Left colon (tissue), 2 donors: ENCODE data around the gene TGFBR1. TPM values are rescaled to one million over a fixed set of nuclear protein-coding genes. Genes with fewer than 3 reads are reported as not detected.
"Not testable (repeated sequence)": the region's sequence is repeated elsewhere in the genome, so short reads cannot be mapped to it uniquely, and the experiment has no call there.

Experiments
- ATAC-seq: fragments of 200-7000 bp; cut with Tn5 transposase; one replicate; pipeline ENCODE4 v1.9.1; 2020; ENCODE audit warnings: mild to moderate bottlenecking, moderate library complexity
- DNase-seq, 2 donors: peaks; one replicate each; pipeline ENCODE4 v3.0.0-alpha.2; 2020
- intact Hi-C, 2 donors: fragments of 100-400 bp; cut with DNase I in 1 of 2; cut with micrococcal nuclease in 1 of 2; formaldehyde crosslinking; loops; one replicate each; pipeline versions ENCODE4 v1.11.2 to v1.14.0; 2022; cut with DNase I, micrococcal nuclease
- total RNA-seq, 2 donors: library from RNA; stranded (reverse); fragmentation: NEBNext Ultra II Directional; extraction: Animal tissue kit (Norgen Biotek cat#: 25700); gene quantifications; one replicate each; pipeline ENCODE4 v1.2.1, GENCODE V29; 2021
- donor health status: DM: no; HTN: no; CAD: no.
- donor health status: DM: yes; HTN: yes; CAD: no.

Gene TGFBR1
- total RNA-seq, 2 donors from 2014 or later = 25.3 to 36.9 TPM

GRCh38 chr9:99192786-99193465 lies 88.0 kb downstream of the TGFBR1 start:
- no peak for DNase-seq
- ATAC-seq = no peak
- intact Hi-C loops = no loop called here

GRCh38 chr9:99193466-99193821 lies 88.5 kb downstream of the TGFBR1 start:
- DNase-seq (no peak), ATAC-seq (no peak)
- intact Hi-C loops = no loop called here

- intact Hi-C loops, ATAC-seq, DNase-seq: not testable (repeated sequence)
Measured at GRCh38 chr9:99196484-99196883, 91.6 kb downstream of the TGFBR1 start.

GRCh38 chr9:99197124-99197630 lies 92.3 kb downstream of the TGFBR1 start:
- ATAC-seq = no peak
- intact Hi-C loops = no loop called here
- DNase-seq = no peak

GRCh38 chr9:99197987-99198386 lies 93.1 kb downstream of the TGFBR1 start:
- DNase-seq (no peak), ATAC-seq (no peak)
- intact Hi-C loops = no loop called here

GRCh38 chr9:99199938-99200539 lies 95.1 kb downstream of the TGFBR1 start:
- DNase-seq (no peak), ATAC-seq (no peak)
- intact Hi-C loops = no loop called here

GRCh38 chr9:99201603-99202002 lies 96.7 kb downstream of the TGFBR1 start:
- intact Hi-C loops = no loop called here
- DNase-seq = no peak
- no peak for ATAC-seq

Other genes with a start within 250 kb of the TGFBR1 start
- gene COL15A1, start 161.2 kb upstream of the TGFBR1 start, total RNA-seq = 1 to 10 TPM; 2.4 to 9.5 TPM
- 10 to 100 TPM; 28.5 to 34.2 TPM for gene ALG2, start 116.8 kb downstream of the TGFBR1 start, total RNA-seq
- gene SEC61B, start 117.2 kb downstream of the TGFBR1 start, total RNA-seq = 100 to 1,000 TPM; 102 to 110 TPM